K562 (cell line): ENCODE results near the gene EHD2. TPM values are rescaled to one million over a fixed set of nuclear protein-coding genes. Genes with fewer than 3 reads are reported as not detected.

ENCODE experiments used
- ATAC-seq: fragments of 200-7000 bp; cut with Tn5 transposase; 3 replicates; pipeline ENCODE4 v1.9.1; 2020; ENCODE audit warnings: moderate library complexity
- BruUV-seq: library from RNA; stranded (reverse); fragments of 400-500 nt; replicated peaks from 2 replicates; lab custom pipeline; 2021; lab: Mats Ljungman, UMichigan
- CTCF ChIA-PET: fragments of 300-600 bp; formaldehyde crosslinking; extraction: SDS; loops from one replicate; lab custom pipeline; 2021; ENCODE audit warnings: low intra/inter-chr PET ratio; lab: Yijun Ruan, JAX
- POLR2A ChIA-PET: fragments of 300-600, 350-650 bp; sonication (Branson Sonifier 250); formaldehyde crosslinking; extraction: SDS; loops from one replicate; lab custom pipeline; 2021; ENCODE audit warnings: antibody characterized with exemption, inconsistent platforms; lab: Yijun Ruan, JAX
- DNase-seq, 4 experiments: peaks; one replicate each; pipeline versions ENCODE4 v3.0.0 to v3.0.0-alpha.2; 2011 to 2018; ENCODE audit warnings: low spot score in 3 of 4, mixed read lengths in 3 of 4; ENCODE audit errors: extremely low read depth in 1 of 4
- FAIRE-seq: peaks from 2 replicates; lab custom pipeline; 2011; peaks lifted over from hg19 to GRCh38; lab: Jason Lieb, UNC
- H2AFZ ChIP-seq: 2 replicates; pipeline ENCODE4 v1.6.0; 2011; ENCODE audit warnings: low read depth, low read length, control low read depth, inconsistent platforms
- H3K27ac ChIP-seq: fragments of 200-600 bp; 3 replicates; pipeline ENCODE4 v1.8.0; 2011; ENCODE audit warnings: low read depth, mild to moderate bottlenecking, control low read depth, inconsistent platforms, low read length, moderate library complexity, mixed read lengths; ENCODE audit errors: extremely low read depth
- H3K27me3 ChIP-seq, 2 experiments: fragments of 300-600 bp in 1 of 2; 2 replicates in 1 of 2; 3 replicates in 1 of 2; pipeline versions ENCODE4 v1.6.0 to v1.8.0; 2011; ENCODE audit warnings: inconsistent platforms in 2 of 2, low read length in 2 of 2, mild to moderate bottlenecking in 1 of 2, mixed read lengths in 1 of 2, moderate library complexity in 1 of 2; ENCODE audit not compliant: control insufficient read depth in 2 of 2, insufficient read depth in 2 of 2
- H3K36me3 ChIP-seq: fragments of 300-600 bp; 3 replicates; pipeline ENCODE4 v1.8.0; 2011; ENCODE audit warnings: mild to moderate bottlenecking, low read length, inconsistent platforms; ENCODE audit not compliant: control insufficient read depth, insufficient read depth
- H3K4me1 ChIP-seq, 2 experiments: fragments of 200-600 bp in 1 of 2; replicated peaks in 1 of 2; 2 replicates in 1 of 2; 3 replicates in 1 of 2; pipeline versions ENCODE4 v1.5.1 to v1.8.0; 2011; ENCODE audit warnings: inconsistent platforms in 2 of 2, low read length in 2 of 2, mild to moderate bottlenecking in 1 of 2, mixed read lengths in 1 of 2, moderate library complexity in 1 of 2; ENCODE audit not compliant: control insufficient read depth in 2 of 2, insufficient read depth in 2 of 2
- H3K4me2 ChIP-seq: 2 replicates; pipeline ENCODE4 v1.6.1; 2011; ENCODE audit warnings: low read length, control low read depth, inconsistent platforms, mixed read lengths; ENCODE audit not compliant: insufficient read depth
- H3K4me3 ChIP-seq: fragments of 200-600 bp; sonication (generic), shearing (Covaris generic); 2 replicates; pipeline ENCODE4 v1.5.1; 2016; ENCODE audit warnings: control low read depth, inconsistent platforms
- H3K79me2 ChIP-seq: fragments of 200-600 bp; 3 replicates; pipeline ENCODE4 v1.8.0; 2011; ENCODE audit warnings: low read length, inconsistent platforms; ENCODE audit not compliant: control insufficient read depth, insufficient read depth
- H3K9ac ChIP-seq, 2 experiments: 2 replicates each; pipeline versions ENCODE4 v1.6.0 to v1.6.1; 2011; ENCODE audit warnings: low read depth in 2 of 2, low read length in 2 of 2, control low read depth in 1 of 2, inconsistent platforms in 1 of 2, mild to moderate bottlenecking in 1 of 2, mixed read lengths in 1 of 2; ENCODE audit not compliant: insufficient read depth in 1 of 2
- H3K9me1 ChIP-seq: one replicate; pipeline ENCODE4 v1.6.0; 2011; ENCODE audit warnings: inconsistent platforms, mild to moderate bottlenecking, low read length, moderate library complexity; ENCODE audit not compliant: control insufficient read depth, insufficient read depth
- H3K9me3 ChIP-seq: replicated peaks from 2 replicates; pipeline ENCODE4 v1.5.1; 2011; ENCODE audit warnings: low read depth, low read length, inconsistent platforms; ENCODE audit not compliant: control insufficient read depth, insufficient read depth
- H4K20me1 ChIP-seq: replicated peaks from 2 replicates; pipeline ENCODE4 v1.6.1; 2011; ENCODE audit warnings: low read length, inconsistent platforms, mixed read lengths; ENCODE audit not compliant: control insufficient read depth, insufficient read depth
- CHCHD3 ChIP-seq: fragments of 250-450 bp; sonication (Bioruptor Pico); IDR thresholded peaks from 2 replicates; pipeline ENCODE4 v2.1.2; 2022; ENCODE audit warnings: mild to moderate bottlenecking
- CREB5 ChIP-seq: fragments of 250-450 bp; sonication (Bioruptor Pico); IDR thresholded peaks from 2 replicates; pipeline ENCODE4 v1.5.0; 2020; ENCODE audit warnings: mild to moderate bottlenecking
- CTCF ChIP-seq, 3 experiments: IDR thresholded peaks in 2 of 3; conservative IDR thresholded peaks in 1 of 3; 2 replicates each; pipeline ENCODE4 v1.5.1; 2011 to 2012; ENCODE audit warnings: low read length in 3 of 3, mild to moderate bottlenecking in 3 of 3, control low read depth in 2 of 3, improper control_type of control experiment in 1 of 3, inconsistent platforms in 1 of 3, low read depth in 1 of 3, mixed read lengths in 1 of 3, moderate library complexity in 1 of 3; ENCODE audit not compliant: insufficient read depth in 2 of 3
- MBD1 ChIP-seq: fragments of 250-450 bp; sonication (Bioruptor Pico); IDR thresholded peaks from 2 replicates; pipeline ENCODE4 v1.8.0; 2022; ENCODE audit warnings: inconsistent platforms
- POLR2G ChIP-seq: fragments of 200-400 bp; formaldehyde crosslinking; IDR thresholded peaks from 2 replicates; pipeline ENCODE4 v1.6.1; 2017; ENCODE audit warnings: low read depth, mild to moderate bottlenecking, antibody characterized with exemption, low read length, moderate library complexity
- ZBTB33 ChIP-seq: sonication (generic); formaldehyde crosslinking; IDR thresholded peaks from 2 replicates; pipeline ENCODE4 v1.8.1; 2023; ENCODE audit warnings: mild to moderate bottlenecking, missing genetic modification reagents
- ZHX1 ChIP-seq: fragments of 150-350 bp; conservative IDR thresholded peaks from 2 replicates; pipeline ENCODE4 v1.6.1; 2014; ENCODE audit warnings: low read length
- ZNF354B ChIP-seq: fragments of 250-450 bp; sonication (Bioruptor Pico); IDR thresholded peaks from 2 replicates; pipeline ENCODE4 v1.4.0; 2020
- WGBS: fragments of 100-300 bp; shearing (Covaris generic); methylation state at CpG from one replicate; pipeline ENCODE4 v1.1.6; 2016; ENCODE audit warnings: low coverage, mixed read lengths; ENCODE audit not compliant: insufficient coverage; ENCODE audit errors: missing lambda C conversion rate; 5-methylcytosine and 5-hydroxymethylcytosine counted together
- in situ Hi-C: fragments of 300-500 bp; cut with MboI; formaldehyde crosslinking; loops from 4 replicates; pipeline ENCODE4 v1.15.0; 2018; ENCODE audit warnings: inconsistent platforms, mixed read lengths
- intact Hi-C: fragments of 100-400 bp; cut with micrococcal nuclease; formaldehyde crosslinking; loops from 2 replicates; pipeline ENCODE4 v1.14.2; 2022
- polyA plus RNA-seq, 8 experiments: library from polyadenylated mRNA; depleted of rRNA in 4 of 8; stranded (reverse) in 5 of 8; unstranded in 3 of 8; fragments of >200 nt; fragmentation: Nextera tagmentation in 2 of 8; fragmentation: Illumina TruSeq in 1 of 8; extraction: Ambion mirVana in 2 of 8; extraction: Trizol in 1 of 8; gene quantifications; 2 replicates each; pipeline versions ENCODE4 v1.2.1 to v1.2.3, GENCODE V29; 2011 to 2014; ENCODE audit warnings: inconsistent platforms in 1 of 8, missing spikeins in 1 of 8
- total RNA-seq, 7 experiments: library from RNA; depleted of rRNA in 6 of 7; stranded (reverse); fragments of >200 nt in 6 of 7; fragmentation: Illumina TruSeq in 2 of 7; extraction: Trizol in 2 of 7; gene quantifications; 2 replicates each; pipeline versions ENCODE4 v1.2.1 to v1.2.3, GENCODE V29; 2011 to 2021; ENCODE audit warnings: low replicate concordance in 1 of 7

The EHD2 gene
- total and polyA plus RNA-seq, 9 of the 15 experiments (the other 6 are each of a cell fraction or from before 2014, with no cell fraction given): 1.7 to 32.2 (median 3.0) TPM

GRCh38 chr19:47691782-47692181 is 21.4 kb upstream of the EHD2 start (continued):
- TF ChIP-seq ZHX1 (no peak), MBD1 (CRISPR knock-in tag) (no peak), CHCHD3 (CRISPR knock-in tag) (no peak), CREB5 (CRISPR knock-in tag) (no peak)

- Histone ChIP-seq H3K9me1 (no peaks in the 10 kb centered on the region), H3K27ac (no peak overlapping the region), H3K9ac (no peak overlapping the region)
- TF ChIP-seq ZNF354B (CRISPR knock-in tag): no peak
- TF ChIP-seq ZBTB33 (CRISPR knock-in tag): peak; percentile 59
- TF ChIP-seq POLR2G: peak; percentile 14; the same call in 1 of the 2 replicates
- 0 out of 6 replicates have a peak, but pooled peaks of 1 of the 3 experiments have one; percentile 8 for TF ChIP-seq CTCF (IDR thresholded peaks at IDR 0.05 in 2 of 3, conservative IDR thresholded peaks at IDR 0.05 in 1 of 3; ENCODE audit: insufficient read depth in 2 of 3, low read depth in 1 of 3, low read length in 3 of 3)
- TF ChIP-seq, all 486 proteins: peak for 3
- ChIA-PET CTCF (no interaction called here), POLR2A (no interaction called here)
- no peak for ATAC-seq
- no peak for FAIRE-seq
- Histone ChIP-seq H3K4me3 (no peak overlapping the region), H3K4me1 (peaks cover 0 to 15% of the 10 kb centered on the region in 2 experiments; a peak in 2 of 5 replicates), H3K79me2 (no peaks in the 10 kb centered on the region), H3K9me3 (no peaks in the 10 kb centered on the region), H3K27me3 (no peaks in the 10 kb centered on the region), H4K20me1 (no peaks in the 10 kb centered on the region), H3K4me2 (no peak overlapping the region), H3K36me3 (peaks cover 2% of the 10 kb centered on the region; the same call in 1 of the 3 replicates), H2AFZ (no peak overlapping the region)
- WGBS: 79% methylated on average over 9 of the region's 17 CpGs
- intact Hi-C loops: loop anchor here (10.0 kb wide), 1 partner anchor 399 kb away; no protein-coding TSS in a partner anchor
- BruUV-seq: no TSS peak
- in situ Hi-C loops: no loop called here
- no peak for DNase-seq
Measured at GRCh38 chr19:47693489-47693888, 19.7 kb upstream of the EHD2 start.
